ENCODE measurements around the gene PDIK1L.

Gene PDIK1L

DNA sequence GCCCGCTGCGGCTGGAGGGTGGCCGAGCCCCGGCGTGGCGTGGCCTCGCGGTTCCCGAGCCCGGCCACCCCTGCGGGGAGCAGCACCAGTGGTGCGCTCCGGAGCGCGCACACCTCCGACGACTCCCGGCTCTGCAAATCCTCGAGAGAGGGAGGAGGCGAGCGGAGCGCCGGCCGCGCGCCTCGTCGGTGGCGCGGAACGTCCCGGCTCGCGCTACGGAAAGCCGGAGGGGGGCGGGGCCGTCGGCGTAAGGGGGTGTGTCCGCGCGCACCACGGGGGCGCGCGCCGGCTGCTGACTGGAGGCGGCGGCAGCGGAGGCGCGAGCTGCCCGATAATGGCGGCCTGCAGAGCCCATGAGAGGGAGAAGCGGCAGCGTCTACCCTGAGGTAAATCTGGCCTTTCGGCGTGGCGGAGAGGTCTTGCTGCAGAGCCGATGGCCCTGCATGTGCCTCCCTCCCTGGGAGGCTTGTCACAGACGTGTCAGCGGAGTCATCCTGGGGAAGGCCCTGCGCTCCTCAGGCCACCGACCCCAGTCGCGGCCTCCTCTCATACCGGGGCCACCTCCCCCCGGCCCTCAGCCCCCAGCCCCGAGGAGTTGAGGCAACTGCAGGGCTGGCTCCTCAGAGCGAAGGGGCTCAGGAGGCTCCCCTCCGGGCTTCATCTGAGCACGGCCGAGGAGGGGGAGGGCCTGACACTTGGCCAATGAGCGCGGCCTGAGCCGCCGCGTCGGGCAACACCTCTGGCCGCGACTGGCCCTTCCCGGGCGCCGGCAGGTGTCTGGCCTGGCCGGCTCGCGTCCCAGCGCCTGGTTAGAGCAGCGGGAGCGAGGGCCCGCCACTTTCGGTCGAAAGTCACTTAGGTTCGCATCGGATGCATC is at the start of gene PDIK1L:
TSS of gene PDIK1L (plus strand) at position 295 of the 877 bp plus-strand sequence. CDS start 2,485 bp downstream, outside the sequence.
- peak; percentile 90 to 92 for DNase-seq

- no peak for DNase-seq
Measured at GRCh38 chr1:26064553-26064952, 47.1 kb upstream of the PDIK1L start.

DNA sequence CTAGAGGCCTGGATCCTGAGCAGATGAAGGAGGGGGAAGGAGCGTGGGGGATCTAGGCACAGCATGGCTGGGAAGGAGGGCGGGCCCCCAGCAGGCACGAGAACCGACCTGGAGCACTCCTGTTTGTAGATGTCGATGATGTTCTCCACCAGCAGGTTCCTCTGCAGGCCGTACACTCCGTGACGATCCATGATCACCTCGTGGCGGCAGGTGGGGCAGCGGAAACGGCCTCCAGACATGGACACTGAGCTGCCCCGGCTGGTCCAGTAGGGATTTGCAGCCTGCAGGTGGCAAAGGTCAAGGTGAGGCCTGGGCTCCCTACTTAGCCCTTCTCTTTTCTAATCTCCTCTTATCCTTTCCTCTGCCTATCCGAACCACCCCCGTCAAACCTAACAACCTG is 45.5 kb upstream of the PDIK1L start:
- DNase-seq: no peak

DNA sequence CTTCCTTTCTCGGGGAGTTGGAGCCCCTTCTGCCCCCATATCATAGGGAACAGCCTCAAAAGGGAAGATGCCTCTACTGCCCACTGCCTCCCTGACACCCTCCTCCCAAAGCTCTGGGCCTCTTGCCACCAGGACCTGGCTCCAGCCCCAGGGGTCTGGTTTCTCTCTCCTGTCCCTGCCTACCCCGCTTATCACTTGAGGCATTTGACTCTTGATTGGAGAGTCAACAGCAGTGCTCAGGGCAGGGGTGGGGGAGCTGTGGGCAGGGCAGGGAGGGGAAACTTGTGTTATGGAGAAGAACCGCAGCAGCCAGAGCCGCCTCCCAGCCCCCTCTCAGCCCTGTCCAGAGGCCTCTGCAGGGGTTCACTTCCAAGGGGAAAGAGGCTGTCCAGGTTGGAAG is 44.8 kb upstream of the PDIK1L start:
- DNase-seq: no peak

DNA sequence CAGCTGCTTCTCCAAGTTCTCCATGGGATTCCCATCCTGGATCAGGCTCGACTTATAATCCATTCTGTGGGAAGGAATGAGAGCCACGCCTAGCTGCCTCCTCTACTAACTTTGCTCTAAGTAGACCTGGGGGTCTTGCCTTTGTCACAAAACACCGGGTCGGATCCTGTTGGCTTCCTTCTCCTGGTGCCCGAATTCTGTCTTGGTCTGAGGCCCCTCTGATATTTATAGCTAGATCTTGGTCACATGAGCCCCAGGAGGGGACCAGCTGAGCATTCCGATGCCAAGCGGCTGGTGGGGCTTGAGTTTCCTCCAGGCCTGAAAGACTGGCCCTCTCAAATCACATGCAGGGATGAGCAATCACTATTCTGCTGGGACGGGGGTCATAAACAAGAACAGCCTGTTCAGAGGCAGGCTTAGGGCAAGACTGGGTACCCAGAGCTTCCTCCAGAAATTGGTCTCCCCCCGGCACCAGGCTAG is 44.2 kb upstream of the PDIK1L start, which contains the start of gene TRIM63:
TSS of gene TRIM63 (minus strand) at position 199 of the 480 bp plus-strand sequence. CDS start at position 63, 136 bp downstream.
- no peak for DNase-seq

- no peak for DNase-seq
Measured at GRCh38 chr1:26069941-26070295, 41.7 kb upstream of the PDIK1L start.

- DNase-seq: no peak
Measured at GRCh38 chr1:26070296-26070962, 41.2 kb upstream of the PDIK1L start.

DNA sequence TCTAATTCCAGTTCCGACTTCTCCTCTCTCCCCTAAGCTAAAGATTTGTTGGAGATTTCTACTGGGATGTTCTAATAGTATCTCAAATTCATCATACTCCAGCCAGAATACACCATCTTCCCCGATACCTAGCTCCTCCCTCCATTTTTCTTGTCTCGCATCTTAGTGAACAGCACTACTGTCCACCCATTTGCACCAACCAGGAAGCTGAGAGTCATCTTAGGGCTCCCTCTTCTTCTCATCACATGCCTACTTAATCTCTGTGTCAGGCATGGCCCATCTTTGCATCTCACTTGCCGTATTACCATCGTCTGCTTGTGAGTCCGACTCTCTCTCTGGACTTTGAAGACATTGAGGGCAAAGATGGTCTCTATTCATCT is 40.7 kb upstream of the PDIK1L start:
- no peak for DNase-seq

GRCh38 chr1:26072305-26072704 is 39.3 kb upstream of the PDIK1L start:
- DNase-seq: no peak

GRCh38 chr1:26075421-26076144 is 36.0 kb upstream of the PDIK1L start:
- DNase-seq: no peak

- no peak for DNase-seq
Measured at GRCh38 chr1:26077524-26077923, 34.1 kb upstream of the PDIK1L start.

GRCh38 chr1:26078286-26079177 is 33.1 kb upstream of the PDIK1L start:
- DNase-seq: no peak

GRCh38 chr1:26079178-26079563 is 32.5 kb upstream of the PDIK1L start:
- no peak for DNase-seq

GRCh38 chr1:26079960-26080814 is 31.4 kb upstream of the PDIK1L start:
- no peak for DNase-seq

GRCh38 chr1:26081267-26082019 is 30.2 kb upstream of the PDIK1L start:
- DNase-seq: no peak

GRCh38 chr1:26082020-26082350 is 29.6 kb upstream of the PDIK1L start:
- no peak for DNase-seq

DNA sequence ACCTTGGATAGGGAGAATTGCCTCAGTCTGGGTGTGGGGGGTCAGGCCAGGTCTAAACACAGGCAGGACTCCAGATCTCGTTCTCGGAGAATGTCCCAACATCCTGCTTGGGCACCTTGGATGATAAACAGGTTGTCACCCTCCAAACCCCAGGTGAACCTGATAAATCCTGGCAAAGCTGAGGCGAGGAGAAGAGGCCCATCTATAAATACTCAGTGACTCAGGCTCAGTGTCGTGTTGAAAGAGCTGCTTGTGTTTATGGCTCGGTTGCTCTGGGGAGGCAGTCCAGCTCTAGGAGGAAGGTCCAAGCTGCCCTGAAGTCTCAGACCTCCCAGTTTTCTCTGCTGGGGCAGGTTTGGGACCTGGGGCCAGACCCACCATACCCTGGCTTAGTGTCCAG is 28.4 kb upstream of the PDIK1L start:
- no peak for DNase-seq

DNA sequence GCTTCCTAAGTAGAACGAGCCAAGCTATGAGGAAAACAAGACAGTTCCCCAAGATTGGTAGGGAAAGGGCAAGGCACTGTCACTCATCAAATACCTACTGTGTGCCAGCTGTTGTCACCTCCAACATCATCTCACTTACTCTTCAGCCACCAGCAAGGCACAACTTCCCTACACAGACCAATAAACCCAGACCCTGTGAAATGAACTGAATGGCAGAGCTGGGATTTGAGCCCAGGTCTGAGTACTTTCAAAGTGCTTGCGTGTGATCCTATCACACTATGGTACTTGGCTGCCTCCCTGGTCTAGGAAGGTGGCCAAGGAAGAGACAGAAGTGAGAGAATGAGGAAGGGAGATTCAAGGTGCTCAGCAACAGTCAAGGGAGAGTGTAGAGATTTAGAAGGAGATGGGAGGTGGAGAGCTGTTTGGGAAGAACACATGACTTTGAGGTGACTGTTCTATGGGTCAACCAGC is 27.5 kb upstream of the PDIK1L start:
- DNase-seq: no peak

DNA sequence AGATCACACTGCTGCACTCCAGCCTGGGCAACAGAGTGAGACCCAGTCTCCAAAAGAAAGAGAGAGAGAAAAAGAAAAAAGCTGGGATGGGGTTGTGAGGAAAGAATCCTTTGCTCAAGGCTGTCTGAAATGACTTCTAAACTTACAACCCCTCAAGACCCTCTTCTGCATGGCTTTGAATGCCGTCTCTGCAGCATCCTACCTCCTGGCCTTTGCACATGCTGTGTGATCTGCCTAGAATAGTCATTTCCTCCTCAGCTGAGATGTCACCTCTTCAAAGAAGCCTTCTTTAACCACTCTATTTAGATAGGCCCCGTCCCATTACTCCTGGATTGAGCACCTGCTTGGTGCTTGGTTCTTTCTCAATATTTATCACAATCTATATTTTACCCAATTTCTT is 26.8 kb upstream of the PDIK1L start:
- no peak for DNase-seq

GRCh38 chr1:26089125-26089524 is 22.5 kb upstream of the PDIK1L start:
- DNase-seq: no peak

- no peak for DNase-seq
Measured at GRCh38 chr1:26090893-26091292, 20.7 kb upstream of the PDIK1L start.

All from hippocampal formation (tissue), 2 donors.